Right lobe of liver (tissue), 6 donors: ENCODE results near the gene AGAP6. TPM values are rescaled to one million over a fixed set of nuclear protein-coding genes. Genes with fewer than 3 reads are reported as not detected.
A peak's percentile ranks its signal among the peaks of the same experiment; 100 is the strongest.
"Not testable (repeated sequence)": the region's sequence is repeated elsewhere in the genome, so short reads cannot be mapped to it uniquely, and the experiment has no call there.

ENCODE experiments used
- ATAC-seq, 4 donors: fragments of 200-7000 bp; cut with Tn5 transposase; one replicate each; pipeline ENCODE4 v1.9.1; 2020; ENCODE audit warnings: mild to moderate bottlenecking in 4 of 4, moderate library complexity in 4 of 4
- DNase-seq, 3 donors: peaks; one replicate each; pipeline ENCODE4 v3.0.0-alpha.2; 2020
- H3K27ac ChIP-seq, 3 donors: fragments of 200-600 bp; one replicate each; pipeline ENCODE4 v1.8.0; 2022
- H3K27me3 ChIP-seq, 2 donors: fragments of 200-600 bp; one replicate each; pipeline ENCODE4 v1.8.0; 2022
- H3K36me3 ChIP-seq, 4 donors: fragments of 200-600 bp; sonication (generic) in 1 of 4; one replicate each; pipeline versions ENCODE4 v1.5.1 to v1.8.0; 2017 to 2022; ENCODE audit warnings: control low read depth in 1 of 4
- H3K4me1 ChIP-seq, 4 donors: fragments of 200-600 bp; sonication (generic) in 1 of 4; one replicate each; pipeline versions ENCODE4 v1.5.1 to v1.8.0; 2017 to 2022; ENCODE audit warnings: control low read depth in 1 of 4
- H3K4me3 ChIP-seq, 3 donors: fragments of 200-600 bp; one replicate each; pipeline ENCODE4 v1.8.0; 2022
- H3K9me3 ChIP-seq, 4 donors: fragments of 200-600 bp; sonication (generic) in 1 of 4; one replicate each; pipeline versions ENCODE4 v1.5.1 to v1.8.0; 2017 to 2022; ENCODE audit warnings: control low read depth in 1 of 4
- CTCF ChIP-seq, 4 donors: fragments of 200-600 bp in 3 of 4; fragments of 450-650 bp in 1 of 4; IDR thresholded peaks; one replicate each; pipeline versions ENCODE4 v1.5.1 to v1.8.0; 2016 to 2022; ENCODE audit warnings: antibody characterized with exemption in 4 of 4, mild to moderate bottlenecking in 2 of 4
- POLR2A ChIP-seq: fragments of 450-650 bp; IDR thresholded peaks from one replicate; pipeline ENCODE4 v1.6.1; 2017; ENCODE audit warnings: antibody characterized with exemption, mild to moderate bottlenecking
- WGBS: methylation state at CpG from one replicate; pipeline ENCODE4 v1.1.6; 2018; ENCODE audit warnings: low coverage, low lambda C conversion rate; ENCODE audit not compliant: insufficient coverage; ENCODE audit errors: missing lambda C conversion rate; 5-methylcytosine and 5-hydroxymethylcytosine counted together
- intact Hi-C, 2 donors: fragments of 100-400 bp; cut with DNase I; formaldehyde crosslinking; loops; one replicate each; pipeline versions ENCODE4 v1.11.2 to v1.14.1; 2022
- total RNA-seq, 6 experiments: library from RNA; depleted of rRNA in 2 of 6; stranded (reverse); fragments of >200 nt in 2 of 6; fragmentation: NEBNext Ultra II Directional in 3 of 6; extraction: Animal tissue kit (Norgen Biotek cat#: 25700) in 3 of 6; gene quantifications; one replicate each; pipeline versions ENCODE4 v1.1.0 to v1.2.4, GENCODE V29; 2016 to 2023
- donor health status: DM: no; HTN: yes; CAD: no.
- donor health status: DM: no; HTN: no; CAD: no.
- donor health status: DM: no; HTN: no; CAD: no.
- donor health status: DM: no; HTN: yes; CAD: no.
- donor health status: DM: no; HTN: yes; CAD: no.

AGAP6 gene
- total RNA-seq, 6 experiments from 2014 or later = 4.4 to 8.8 (median 6.3) TPM

GRCh38 chr10:50044941-50045664 lies 56.9 kb downstream of the AGAP6 start:
- intact Hi-C loops = no loop called here
- Histone ChIP-seq H3K4me3 (no peak overlapping the region), H3K9me3 (no peaks in the 10 kb centered on the region), H3K27me3 (no peaks in the 10 kb centered on the region), H3K4me1 (no peaks in the 10 kb centered on the region), H3K36me3 (no peaks in the 10 kb centered on the region), H3K27ac (no peak overlapping the region)
- 75% methylated on average over 5 of the region's 5 CpGs for WGBS
- DNase-seq = no peak
- ATAC-seq = no peak
- no peak for TF ChIP-seq CTCF (IDR thresholded peaks at IDR 0.05)
- no peak for TF ChIP-seq POLR2A

GRCh38 chr10:50046457-50046856 lies 58.3 kb downstream of the AGAP6 start:
- intact Hi-C loops, DNase-seq, H3K36me3 ChIP-seq, H3K9me3 ChIP-seq, H3K4me1 ChIP-seq, ATAC-seq, H3K27me3 ChIP-seq, H3K27ac ChIP-seq, H3K4me3 ChIP-seq: not testable (repeated sequence)
- WGBS = 72% methylated on average over 4 of the region's 9 CpGs

GRCh38 chr10:50047594-50047993 lies 59.4 kb downstream of the AGAP6 start:
- H3K4me3 ChIP-seq, H3K4me1 ChIP-seq, intact Hi-C loops, DNase-seq, H3K36me3 ChIP-seq, H3K27me3 ChIP-seq, H3K9me3 ChIP-seq, ATAC-seq, H3K27ac ChIP-seq: not testable (repeated sequence)
- 65% methylated on average over 5 of the region's 5 CpGs for WGBS

- DNase-seq, H3K4me3 ChIP-seq, H3K4me1 ChIP-seq, H3K27ac ChIP-seq, H3K27me3 ChIP-seq, H3K36me3 ChIP-seq, H3K9me3 ChIP-seq, intact Hi-C loops: not testable (repeated sequence)
- ATAC-seq = peak in 3 of 4 donors; percentile 87 to 95 (median 89)
- 22% methylated on average over 3 of the region's 3 CpGs for WGBS
These were observed 63.9 kb downstream of the AGAP6 start for GRCh38 chr10:50051995-50052660.

- intact Hi-C loops, H3K4me3 ChIP-seq, H3K9me3 ChIP-seq, H3K36me3 ChIP-seq, H3K27ac ChIP-seq, DNase-seq, H3K4me1 ChIP-seq, H3K27me3 ChIP-seq: not testable (repeated sequence)
- ATAC-seq = peak in 2 of 4 donors; percentile 13 to 36
- 74% methylated on average over 5 of the region's 6 CpGs for WGBS
These were observed 64.7 kb downstream of the AGAP6 start for GRCh38 chr10:50052778-50053376.

GRCh38 chr10:50055494-50056292 lies 67.5 kb downstream of the AGAP6 start:
- H3K27ac ChIP-seq, H3K4me1 ChIP-seq, intact Hi-C loops, ATAC-seq, DNase-seq, H3K9me3 ChIP-seq, H3K27me3 ChIP-seq, H3K36me3 ChIP-seq, H3K4me3 ChIP-seq: not testable (repeated sequence)
- 71% methylated on average over 5 of the region's 5 CpGs for WGBS

GRCh38 chr10:50056654-50057053 lies 68.4 kb downstream of the AGAP6 start:
- H3K27ac ChIP-seq, H3K9me3 ChIP-seq, H3K27me3 ChIP-seq, intact Hi-C loops, ATAC-seq, H3K4me3 ChIP-seq, H3K36me3 ChIP-seq, H3K4me1 ChIP-seq, DNase-seq: not testable (repeated sequence)
- WGBS = 61% methylated on average over 8 of the region's 8 CpGs

- H3K4me3 ChIP-seq, ATAC-seq, H3K27ac ChIP-seq, H3K9me3 ChIP-seq, H3K27me3 ChIP-seq, H3K4me1 ChIP-seq, intact Hi-C loops, H3K36me3 ChIP-seq, DNase-seq: not testable (repeated sequence)
- no CpG with 5 or more reads among the region's 1 CpG for whole genome bisulfite sequencing
These were observed 70.5 kb downstream of the AGAP6 start for GRCh38 chr10:50058727-50059126.

- WGBS = 70% methylated on average over 5 of the region's 10 CpGs
- DNase-seq, H3K27ac ChIP-seq, intact Hi-C loops, H3K27me3 ChIP-seq, ATAC-seq, H3K4me1 ChIP-seq, H3K4me3 ChIP-seq, H3K36me3 ChIP-seq, H3K9me3 ChIP-seq: not testable (repeated sequence)
These were observed 71.7 kb downstream of the AGAP6 start for GRCh38 chr10:50059946-50060345.
